ENCODE data around the gene SUGCT. TPM values are rescaled to one million over a fixed set of nuclear protein-coding genes. Genes with fewer than 3 reads are reported as not detected.

Gene SUGCT
- total RNA-seq, 2 experiments from 2014 or later, result 0.21 to 0.61 TPM

- Mint-ChIP-seq H3K4me3 (no peak overlapping the region), H3K9me3 (ENCODE audit: low read depth) (no peaks in the 10 kb centered on the region), H3K36me3 (no peaks in the 10 kb centered on the region), H3K27me3 (no peaks in the 10 kb centered on the region), H3K27ac (no peak overlapping the region), H3K4me1 (no peaks in the 10 kb centered on the region)
- no peak for DNase-seq
- ATAC-seq, result no peak
- CTCF ChIA-PET, result no interaction called here
These were observed 141.3 kb downstream of the SUGCT start for GRCh38 chr7:40276061-40276460.

GRCh38 chr7:40279991-40280390, 145.2 kb downstream of the SUGCT start:
- no peaks in the 10 kb centered on the region for H3K27me3 Mint-ChIP-seq
- no peaks in the 10 kb centered on the region for H3K9me3 Mint-ChIP-seq (ENCODE audit: low read depth)
- no peak overlapping the region for H3K27ac Mint-ChIP-seq
- ATAC-seq (no peak), DNase-seq (no peak)
- no peak overlapping the region for H3K4me3 Mint-ChIP-seq
- CTCF ChIA-PET, result no interaction called here
- H3K36me3 Mint-ChIP-seq, result no peaks in the 10 kb centered on the region
- no peaks in the 10 kb centered on the region for H3K4me1 Mint-ChIP-seq

- Mint-ChIP-seq H3K9me3 (ENCODE audit: low read depth) (no peaks in the 10 kb centered on the region), H3K27me3 (no peaks in the 10 kb centered on the region), H3K27ac (no peak overlapping the region), H3K4me1 (no peaks in the 10 kb centered on the region), H3K36me3 (no peaks in the 10 kb centered on the region), H3K4me3 (no peak overlapping the region)
- ATAC-seq (no peak), DNase-seq (no peak)
- CTCF ChIA-PET, result no interaction called here
These were observed 148.1 kb downstream of the SUGCT start for GRCh38 chr7:40282858-40283257.

- no peak overlapping the region for H3K4me3 Mint-ChIP-seq
- no peak for ATAC-seq
- no peaks in the 10 kb centered on the region for H3K9me3 Mint-ChIP-seq (ENCODE audit: low read depth)
- DNase-seq, result no peak
- no peaks in the 10 kb centered on the region for H3K27me3 Mint-ChIP-seq
- no peak overlapping the region for H3K27ac Mint-ChIP-seq
- CTCF ChIA-PET, result no interaction called here
- H3K36me3 Mint-ChIP-seq, result no peaks in the 10 kb centered on the region
- H3K4me1 Mint-ChIP-seq, result no peaks in the 10 kb centered on the region
These were observed 148.6 kb downstream of the SUGCT start for GRCh38 chr7:40283391-40283790.

GRCh38 chr7:40288827-40289226, 154.0 kb downstream of the SUGCT start:
- DNase-seq (no peak), ATAC-seq (no peak)
- Mint-ChIP-seq H3K9me3 (ENCODE audit: low read depth) (no peaks in the 10 kb centered on the region), H3K4me1 (peaks cover 3% of the 10 kb centered on the region), H3K4me3 (no peak overlapping the region), H3K36me3 (no peaks in the 10 kb centered on the region), H3K27ac (no peak overlapping the region), H3K27me3 (no peaks in the 10 kb centered on the region)
- CTCF ChIA-PET, result no interaction called here

- CTCF ChIA-PET, result no interaction called here
- ATAC-seq (no peak), DNase-seq (no peak)
- no peaks in the 10 kb centered on the region for H3K36me3 Mint-ChIP-seq
- no peak overlapping the region for H3K4me3 Mint-ChIP-seq
- H3K27me3 Mint-ChIP-seq, result no peaks in the 10 kb centered on the region
- peaks cover 5% of the 10 kb centered on the region for H3K4me1 Mint-ChIP-seq
- no peaks in the 10 kb centered on the region for H3K9me3 Mint-ChIP-seq (ENCODE audit: low read depth)
- no peak overlapping the region for H3K27ac Mint-ChIP-seq
These were observed 163.0 kb downstream of the SUGCT start for GRCh38 chr7:40297741-40298311.

- Mint-ChIP-seq H3K4me3 (no peak overlapping the region), H3K4me1 (peaks cover 5% of the 10 kb centered on the region), H3K27me3 (no peaks in the 10 kb centered on the region), H3K36me3 (no peaks in the 10 kb centered on the region), H3K27ac (no peak overlapping the region), H3K9me3 (ENCODE audit: low read depth) (no peaks in the 10 kb centered on the region)
- CTCF ChIA-PET, result no interaction called here
- DNase-seq (no peak), ATAC-seq (no peak)
These were observed 163.6 kb downstream of the SUGCT start for GRCh38 chr7:40298421-40298820.

- CTCF ChIA-PET, result no interaction called here
- H3K36me3 Mint-ChIP-seq, result no peaks in the 10 kb centered on the region
- DNase-seq (no peak), ATAC-seq (no peak)
- no peaks in the 10 kb centered on the region for H3K27me3 Mint-ChIP-seq
- H3K27ac Mint-ChIP-seq, result no peak overlapping the region
- H3K4me1 Mint-ChIP-seq, result peaks cover 5% of the 10 kb centered on the region
- H3K9me3 Mint-ChIP-seq (ENCODE audit: low read depth), result no peaks in the 10 kb centered on the region
- no peak overlapping the region for H3K4me3 Mint-ChIP-seq
These were observed 164.3 kb downstream of the SUGCT start for GRCh38 chr7:40299097-40299496.

GRCh38 chr7:40300146-40300670, 165.4 kb downstream of the SUGCT start:
- Mint-ChIP-seq H3K27ac (no peak overlapping the region), H3K4me1 (peaks cover 5% of the 10 kb centered on the region), H3K4me3 (no peak overlapping the region), H3K36me3 (no peaks in the 10 kb centered on the region), H3K27me3 (peaks cover 2% of the 10 kb centered on the region), H3K9me3 (ENCODE audit: low read depth) (no peaks in the 10 kb centered on the region)
- no peak for ATAC-seq
- DNase-seq, result no peak
- CTCF ChIA-PET, result no interaction called here

GRCh38 chr7:40301486-40302068, 166.8 kb downstream of the SUGCT start:
- no peaks in the 10 kb centered on the region for H3K36me3 Mint-ChIP-seq
- no peaks in the 10 kb centered on the region for H3K9me3 Mint-ChIP-seq (ENCODE audit: low read depth)
- DNase-seq (no peak), ATAC-seq (no peak)
- peaks cover 2% of the 10 kb centered on the region for H3K27me3 Mint-ChIP-seq
- H3K4me3 Mint-ChIP-seq, result no peak overlapping the region
- no peak overlapping the region for H3K27ac Mint-ChIP-seq
- peaks cover 5% of the 10 kb centered on the region for H3K4me1 Mint-ChIP-seq
- CTCF ChIA-PET, result no interaction called here

GRCh38 chr7:40303996-40304395, 169.2 kb downstream of the SUGCT start:
- CTCF ChIA-PET, result no interaction called here
- H3K4me1 Mint-ChIP-seq, result peaks cover 4% of the 10 kb centered on the region
- peaks cover 5% of the 10 kb centered on the region for H3K27me3 Mint-ChIP-seq
- no peak overlapping the region for H3K4me3 Mint-ChIP-seq
- no peak overlapping the region for H3K27ac Mint-ChIP-seq
- DNase-seq (no peak), ATAC-seq (no peak)
- no peaks in the 10 kb centered on the region for H3K36me3 Mint-ChIP-seq
- H3K9me3 Mint-ChIP-seq (ENCODE audit: low read depth), result no peaks in the 10 kb centered on the region

GRCh38 chr7:40305229-40305628, 170.4 kb downstream of the SUGCT start:
- CTCF ChIA-PET, result no interaction called here

GRCh38 chr7:40306025-40306424, 171.2 kb downstream of the SUGCT start:
- ATAC-seq, result no peak
- Mint-ChIP-seq H3K36me3 (no peaks in the 10 kb centered on the region), H3K27ac (no peak overlapping the region), H3K4me1 (peaks cover 5% of the 10 kb centered on the region), H3K4me3 (no peak overlapping the region), H3K9me3 (ENCODE audit: low read depth) (no peaks in the 10 kb centered on the region), H3K27me3 (peaks cover 5% of the 10 kb centered on the region)
- CTCF ChIA-PET, result no interaction called here
- no peak for DNase-seq

More at GRCh38 chr7:40305229-40305628, 170.4 kb downstream of the SUGCT start:
- ATAC-seq (no peak), DNase-seq (no peak)
- H3K4me1 Mint-ChIP-seq, result no peaks in the 10 kb centered on the region
- no peaks in the 10 kb centered on the region for H3K36me3 Mint-ChIP-seq
- H3K4me3 Mint-ChIP-seq, result no peak overlapping the region
- no peak overlapping the region for H3K27ac Mint-ChIP-seq
- no peaks in the 10 kb centered on the region for H3K9me3 Mint-ChIP-seq (ENCODE audit: low read depth)
- peaks cover 5% of the 10 kb centered on the region for H3K27me3 Mint-ChIP-seq

- no peak for ATAC-seq
- CTCF ChIA-PET, result no interaction called here
These were observed 171.8 kb downstream of the SUGCT start for GRCh38 chr7:40306596-40306995.

More at GRCh38 chr7:40306596-40306995, 171.8 kb downstream of the SUGCT start:
- Mint-ChIP-seq H3K4me3 (no peak overlapping the region), H3K36me3 (no peaks in the 10 kb centered on the region), H3K27me3 (peaks cover 5% of the 10 kb centered on the region), H3K27ac (no peak overlapping the region), H3K9me3 (ENCODE audit: low read depth) (no peaks in the 10 kb centered on the region), H3K4me1 (peaks cover 10% of the 10 kb centered on the region)
- DNase-seq, result no peak
